Coronary artery (tissue), 2 donors: Measurements from ENCODE around the gene IGFBP7.

Source experiments
- DNase-seq: peaks from one replicate; pipeline ENCODE4 v3.0.0-alpha.2; 2017; ENCODE audit warnings: low spot score
- H3K27ac ChIP-seq, 2 donors: fragments of 200-600 bp; sonication (generic); one replicate each; pipeline ENCODE4 v1.5.1; 2016 to 2019
- H3K4me3 ChIP-seq: fragments of 200-600 bp; sonication (generic); 2 replicates; pipeline ENCODE4 v1.5.1; 2016; ENCODE audit warnings: mild to moderate bottlenecking, moderate library complexity
- CTCF ChIP-seq: fragments of 200-600 bp; sonication (generic); IDR thresholded peaks from one replicate; pipeline ENCODE4 v1.5.1; 2019; ENCODE audit warnings: antibody characterized with exemption

Gene IGFBP7

GRCh38 chr4:57154926-57155325 is 44.7 kb upstream of the IGFBP7 start:
- no peak for TF ChIP-seq CTCF
- DNase-seq, result no peak
- no peak overlapping the region for H3K4me3 ChIP-seq
- H3K27ac ChIP-seq, result no peak overlapping the region

GRCh38 chr4:57154191-57154590 is 44.0 kb upstream of the IGFBP7 start:
- H3K4me3 ChIP-seq, result no peak overlapping the region
- no peak for TF ChIP-seq CTCF
- H3K27ac ChIP-seq, result no peak overlapping the region
- DNase-seq, result no peak

DNA sequence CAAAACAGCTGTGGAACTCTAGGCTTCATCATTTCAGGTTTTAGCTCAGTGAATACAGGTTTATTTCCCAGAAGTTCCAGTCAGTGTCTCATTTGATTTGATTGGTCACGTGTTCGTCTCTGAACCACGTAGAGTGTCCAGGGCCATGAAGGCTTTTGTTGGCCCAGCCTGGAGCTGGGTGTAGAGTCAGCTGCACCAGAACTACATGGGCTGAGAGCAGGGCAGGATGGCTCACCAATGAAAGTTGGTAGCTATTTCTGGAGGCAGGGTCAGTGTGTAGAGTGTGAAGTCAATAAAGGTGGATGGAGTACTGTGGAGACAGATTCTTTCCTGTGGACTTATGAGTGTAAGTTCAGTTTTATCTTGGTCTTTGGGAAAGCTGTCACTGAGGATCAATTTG is 43.0 kb upstream of the IGFBP7 start:
- no peak overlapping the region for H3K27ac ChIP-seq
- TF ChIP-seq CTCF, result no peak
- no peak overlapping the region for H3K4me3 ChIP-seq
- DNase-seq, result no peak

- no peak for TF ChIP-seq CTCF
- no peak for DNase-seq
- no peak overlapping the region for H3K4me3 ChIP-seq
- no peak overlapping the region for H3K27ac ChIP-seq
Measured at GRCh38 chr4:57151481-57151880, 41.3 kb upstream of the IGFBP7 start.

- Histone ChIP-seq H3K4me3 (no peak overlapping the region), H3K27ac (no peak overlapping the region)
- no peak for TF ChIP-seq CTCF
- DNase-seq, result no peak
Measured at GRCh38 chr4:57149833-57150232, 39.6 kb upstream of the IGFBP7 start.

GRCh38 chr4:57148831-57149505 is 38.8 kb upstream of the IGFBP7 start:
- no peak for TF ChIP-seq CTCF
- Histone ChIP-seq H3K27ac (no peak overlapping the region), H3K4me3 (no peak overlapping the region)
- no peak for DNase-seq

DNA sequence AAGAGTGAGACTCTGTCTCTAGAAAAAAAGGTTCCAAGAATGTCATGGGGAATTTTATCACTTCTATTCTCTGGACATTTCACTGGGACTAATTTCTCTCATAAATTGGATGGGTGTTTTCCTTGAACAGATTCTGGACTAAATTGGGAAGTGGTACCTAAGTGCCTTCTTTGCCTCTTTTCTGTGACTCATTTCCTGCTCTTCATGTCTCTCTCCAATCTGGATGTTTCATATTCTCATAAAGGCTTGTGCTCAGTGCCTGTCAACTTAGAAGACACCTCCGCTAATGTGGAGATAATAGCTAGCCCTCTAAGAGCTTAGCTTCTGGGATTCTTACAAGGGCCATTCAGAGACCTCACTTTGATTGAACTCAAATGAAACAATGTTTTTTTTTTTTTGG is 38.0 kb upstream of the IGFBP7 start:
- H3K4me3 ChIP-seq, result no peak overlapping the region
- no peak overlapping the region for H3K27ac ChIP-seq
- no peak for DNase-seq
- TF ChIP-seq CTCF, result no peak
